DMS114 treated with DMSO at 0.1 percent for 48 hours (cell line): ENCODE measurements around the gene GOLGA6D.
"Not testable (repeated sequence)": the region's sequence is repeated elsewhere in the genome, so short reads cannot be mapped to it uniquely, and the experiment has no call there.

ENCODE experiments used
- DNase-seq: peaks from one replicate; lab custom pipeline; 2025; ENCODE audit not compliant: unreplicated experiment; lab: John Stamatoyannopoulos, UW

Gene GOLGA6D

GRCh38 chr15:75284152-75284551, 1.5 kb downstream of the GOLGA6D start:
- not testable (repeated sequence) for DNase-seq

- DNase-seq = not testable (repeated sequence)
These were observed 11.0 kb downstream of the GOLGA6D start for GRCh38 chr15:75293660-75294059.

DNA sequence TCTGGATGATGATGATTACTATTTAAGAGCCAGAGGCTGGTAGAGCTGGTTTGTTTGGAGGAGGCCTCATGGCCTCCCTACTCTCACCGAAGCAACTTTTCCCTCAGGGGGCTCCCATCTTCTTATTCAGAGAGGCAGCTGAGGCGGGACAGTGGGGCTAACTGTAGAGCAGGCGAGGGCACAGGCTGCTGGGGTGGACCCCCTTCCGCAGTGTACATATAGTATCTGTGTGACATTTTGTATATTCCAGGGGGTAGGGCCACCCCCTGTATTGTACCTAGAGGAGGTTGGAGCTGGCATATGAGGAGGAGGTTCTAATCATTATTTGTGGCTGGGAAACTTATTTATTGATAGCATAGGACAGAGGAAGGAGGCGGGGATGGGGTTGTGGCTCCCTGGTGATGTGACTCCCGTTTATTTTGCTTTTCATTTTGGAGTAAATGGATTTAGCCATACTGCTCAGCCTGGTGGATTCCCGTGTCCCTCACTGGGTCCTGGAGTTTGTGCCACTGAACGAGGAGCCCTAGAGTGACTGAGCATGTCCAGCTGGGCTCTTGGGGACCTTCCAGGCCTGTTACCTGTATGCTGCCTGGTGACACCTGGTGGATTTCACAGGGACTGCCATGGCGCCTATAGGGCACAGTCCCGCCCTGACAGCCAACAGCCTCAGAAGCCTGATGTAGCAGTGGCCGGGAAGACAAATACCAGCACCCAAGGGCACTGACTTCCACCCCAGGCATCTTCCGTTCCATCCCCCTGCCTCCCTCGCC, 16.1 kb downstream of the GOLGA6D start:
- DNase-seq = not testable (repeated sequence)

DNA sequence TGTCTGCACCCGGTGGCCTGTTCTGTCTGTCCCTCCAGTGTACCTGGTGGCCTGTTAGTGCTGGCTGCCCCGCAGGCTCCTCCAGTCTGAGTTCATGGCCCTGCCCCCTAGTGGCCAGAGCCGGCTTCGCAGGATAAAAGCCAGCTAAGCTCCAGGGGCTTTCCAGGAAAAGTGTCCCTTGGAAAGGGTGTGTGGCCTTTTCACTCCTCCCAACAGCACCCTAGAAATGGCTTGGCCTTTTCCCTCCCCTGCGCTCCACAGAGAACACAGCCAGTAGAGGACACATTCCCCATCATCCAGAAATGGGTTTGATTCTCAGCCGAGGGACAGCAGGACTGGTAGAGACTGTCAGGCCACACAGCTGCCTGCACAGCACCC, 16.7 kb downstream of the GOLGA6D start:
- not testable (repeated sequence) for DNase-seq

GRCh38 chr15:75300026-75300425, 17.4 kb downstream of the GOLGA6D start:
- DNase-seq = not testable (repeated sequence)

- no peak for DNase-seq
These were observed 19.7 kb downstream of the GOLGA6D start for GRCh38 chr15:75302318-75302717.

- DNase-seq = not testable (repeated sequence)
These were observed 20.1 kb downstream of the GOLGA6D start for GRCh38 chr15:75302753-75303152.

DNA sequence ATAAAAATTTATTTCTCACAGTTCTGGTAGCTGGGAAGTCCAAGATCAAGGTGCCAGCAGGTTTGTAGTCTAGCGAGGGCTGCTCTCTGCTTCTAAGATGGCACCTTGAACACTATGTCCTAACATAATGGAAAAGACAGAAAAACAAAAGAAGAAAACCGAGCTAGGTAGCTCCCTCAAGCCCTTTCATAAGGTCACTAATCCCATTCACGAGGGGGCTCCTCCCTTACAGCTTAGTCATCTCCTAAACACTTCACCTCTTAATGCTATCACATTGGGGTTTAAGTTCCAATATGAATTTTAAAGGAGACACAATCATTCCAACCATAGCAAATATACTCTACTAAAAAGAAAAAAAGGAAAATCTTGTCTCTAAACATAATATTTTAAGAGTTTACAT, 23.6 kb downstream of the GOLGA6D start:
- DNase-seq = no peak

DNA sequence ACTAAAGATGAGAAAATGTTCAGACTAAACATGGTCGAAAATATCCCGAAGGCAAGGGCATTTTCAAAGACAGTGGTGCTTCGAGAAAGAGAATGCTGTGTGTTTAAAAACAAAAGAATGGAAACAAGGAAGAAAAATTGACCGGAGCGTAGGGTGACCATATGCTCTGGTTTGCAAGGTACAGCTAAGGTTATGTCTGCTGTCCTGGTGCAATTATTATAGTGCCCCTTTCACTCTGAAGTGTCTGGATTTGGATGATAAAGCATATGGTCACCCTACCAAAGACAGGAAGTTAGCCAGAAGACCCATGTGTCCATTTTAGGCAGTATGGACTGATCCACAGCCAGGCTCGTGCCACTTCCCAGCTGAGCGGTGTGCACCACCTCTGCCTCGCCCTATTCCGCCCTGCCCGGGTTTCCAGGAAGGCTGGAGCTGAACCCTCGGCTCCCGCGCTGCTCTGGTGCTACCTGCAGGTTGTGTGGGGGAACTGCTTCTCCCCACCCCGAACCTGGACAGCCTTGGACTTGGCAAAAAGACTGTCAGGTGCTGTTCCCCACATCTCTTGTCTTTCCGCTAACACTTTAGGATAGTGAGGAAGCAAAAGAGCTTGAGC, 25.2 kb downstream of the GOLGA6D start:
- DNase-seq = no peak

DNA sequence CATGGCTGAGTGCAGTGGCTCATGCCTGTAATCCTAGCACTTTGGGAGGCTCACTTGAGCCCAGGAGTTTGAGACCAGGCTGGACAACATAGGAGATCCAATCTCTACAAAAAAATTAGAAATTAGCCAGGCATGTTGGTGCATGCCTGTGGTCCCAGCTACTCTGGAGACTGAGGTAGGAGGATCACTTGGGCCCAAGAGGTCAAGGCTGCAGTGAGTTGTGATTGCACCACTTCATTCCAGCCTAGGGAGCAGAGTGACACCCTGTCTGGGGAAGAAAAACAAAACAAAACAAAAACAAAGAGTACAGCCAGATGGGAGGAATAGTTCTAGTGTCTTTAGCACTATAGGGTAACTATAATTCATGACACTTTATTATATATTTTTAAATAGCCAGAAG, 27.1 kb downstream of the GOLGA6D start:
- no peak for DNase-seq

DNA sequence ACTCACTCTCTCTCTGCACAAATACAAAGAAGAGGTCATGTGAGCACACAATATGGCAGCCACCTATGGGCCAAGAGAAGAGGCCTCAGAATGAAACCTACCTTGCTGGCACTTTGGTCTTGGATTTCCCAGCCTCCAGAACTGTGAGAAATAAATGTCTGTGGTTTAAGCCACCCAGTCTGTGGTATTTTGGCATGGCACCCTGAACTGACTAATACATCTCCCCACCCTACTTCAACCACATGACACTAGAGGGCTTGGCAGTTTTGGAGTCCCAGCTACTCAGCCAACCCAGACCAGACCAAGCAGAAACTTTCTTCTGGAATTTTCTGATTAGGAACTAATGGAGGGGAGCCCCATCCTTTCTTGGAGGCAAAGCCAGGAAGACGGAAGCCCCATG, 29.9 kb downstream of the GOLGA6D start:
- not testable (repeated sequence) for DNase-seq

GRCh38 chr15:75313116-75313845, 30.6 kb downstream of the GOLGA6D start:
- no peak for DNase-seq

- no peak for DNase-seq
These were observed 32.1 kb downstream of the GOLGA6D start for GRCh38 chr15:75314552-75315290.

DNA sequence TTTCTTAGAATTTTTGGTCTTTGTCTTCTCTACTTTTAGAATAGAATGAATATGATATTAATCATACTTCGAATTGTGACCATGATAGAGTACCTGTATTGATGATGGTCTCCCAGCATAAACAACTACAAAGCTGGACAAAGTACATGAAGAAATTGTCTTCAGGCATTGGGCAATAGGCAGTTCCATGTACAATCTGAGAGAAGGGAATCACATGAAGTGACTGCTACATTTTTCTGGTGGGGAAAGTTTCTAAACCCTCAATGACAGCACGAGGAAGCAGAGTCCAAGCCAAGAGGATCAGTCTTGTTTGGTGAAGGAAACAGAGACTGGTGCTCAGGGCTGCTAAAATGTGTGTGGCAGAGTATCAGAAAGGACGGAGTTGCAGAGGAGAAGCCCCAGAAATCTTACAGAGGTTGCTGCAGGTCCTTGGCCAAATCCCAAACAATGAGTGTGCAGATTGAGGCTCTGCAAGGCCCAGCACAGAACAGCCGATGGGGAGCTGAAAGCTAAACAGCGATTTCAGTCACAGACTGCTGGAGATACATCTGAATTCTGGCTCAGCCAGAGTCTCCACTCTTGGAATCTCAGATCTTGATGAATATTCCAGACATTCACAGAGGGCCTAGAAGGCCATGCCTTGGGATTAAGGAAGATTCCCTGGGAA, 36.7 kb downstream of the GOLGA6D start:
- DNase-seq = not testable (repeated sequence)

DNA sequence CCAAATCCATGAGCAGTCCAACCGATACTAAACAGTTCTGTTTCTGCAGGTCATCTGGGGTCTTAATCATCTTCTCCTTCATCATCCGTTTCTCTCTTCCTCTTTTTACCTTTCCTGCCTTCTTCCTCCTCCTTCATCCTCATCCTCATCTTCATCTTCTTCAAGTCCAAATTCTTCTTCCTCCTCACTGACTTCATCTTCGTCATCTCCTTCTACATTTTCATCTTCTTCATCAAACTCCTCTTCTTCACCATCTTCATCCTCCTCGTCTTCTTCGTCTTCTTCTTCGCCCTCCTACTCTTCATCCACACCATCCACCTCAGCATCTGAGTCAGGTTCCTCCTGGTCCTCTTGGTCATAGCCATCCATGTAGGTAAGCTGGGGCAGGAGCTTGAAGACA, 39.1 kb downstream of the GOLGA6D start:
- no peak for DNase-seq

GRCh38 chr15:75325922-75326321, 43.3 kb downstream of the GOLGA6D start:
- no peak for DNase-seq

GRCh38 chr15:75327005-75327404, 44.4 kb downstream of the GOLGA6D start:
- DNase-seq = no peak

- DNase-seq = no peak
These were observed 44.9 kb downstream of the GOLGA6D start for GRCh38 chr15:75327491-75327890.

GRCh38 chr15:75328493-75329314, 46.1 kb downstream of the GOLGA6D start:
- no peak for DNase-seq

- no peak for DNase-seq
These were observed 46.9 kb downstream of the GOLGA6D start for GRCh38 chr15:75329571-75329970.
